Loucy (cell line): Measurements from ENCODE around the gene KCNT2.

Experiments
- H2AFZ ChIP-seq: fragments of 200-600 bp; sonication (generic); 2 replicates; pipeline ENCODE4 v1.6.0; 2016; ENCODE audit warnings: antibody characterized with exemption, mild to moderate bottlenecking, low read length, moderate library complexity
- H3F3A ChIP-seq: fragments of 200-600 bp; 2 replicates; pipeline ENCODE4 v1.6.0; 2016; ENCODE audit warnings: antibody characterized with exemption, low read depth, mild to moderate bottlenecking
- H3K27me3 ChIP-seq: fragments of 200-600 bp; sonication (generic); 2 replicates; pipeline ENCODE4 v1.6.1; 2014; ENCODE audit warnings: low read length, mild to moderate bottlenecking; ENCODE audit not compliant: insufficient read depth, poor library complexity, severe bottlenecking
- H3K36me3 ChIP-seq: fragments of 200-600 bp; sonication (generic); 2 replicates; pipeline ENCODE4 v1.6.1; 2016; ENCODE audit warnings: low read length; ENCODE audit not compliant: insufficient read depth
- H3K4me1 ChIP-seq: fragments of 200-600 bp; sonication (generic); 2 replicates; pipeline ENCODE4 v1.5.1; 2014; ENCODE audit warnings: low read length, mild to moderate bottlenecking; ENCODE audit not compliant: insufficient read depth, poor library complexity, severe bottlenecking
- H3K4me2 ChIP-seq: fragments of 200-600 bp; sonication (generic); 2 replicates; pipeline ENCODE4 v1.6.0; 2014; ENCODE audit warnings: antibody characterized with exemption, low read length, low read depth, mild to moderate bottlenecking; ENCODE audit not compliant: poor library complexity, severe bottlenecking
- H3K4me3 ChIP-seq: fragments of 200-600 bp; sonication (generic); 2 replicates; pipeline ENCODE4 v1.5.1; 2014; ENCODE audit warnings: low read length, mild to moderate bottlenecking, mixed read lengths; ENCODE audit not compliant: poor library complexity, severe bottlenecking
- H3K79me2 ChIP-seq: fragments of 200-600 bp; sonication (generic); 2 replicates; pipeline ENCODE4 v1.6.1; 2014; ENCODE audit warnings: low read length; ENCODE audit not compliant: insufficient read depth
- H3K9ac ChIP-seq: fragments of 200-600 bp; sonication (generic); 2 replicates; pipeline ENCODE4 v1.6.0; 2014; ENCODE audit warnings: mild to moderate bottlenecking, low read depth, low read length, moderate library complexity; ENCODE audit not compliant: poor library complexity, severe bottlenecking
- H3K9me2 ChIP-seq: fragments of 200-600 bp; sonication (generic); replicated peaks from 2 replicates; pipeline ENCODE4 v1.6.1; 2016; ENCODE audit warnings: low read depth, low read length, mixed read lengths
- H3K9me3 ChIP-seq: fragments of 200-600 bp; sonication (generic); 2 replicates; pipeline ENCODE4 v1.6.1; 2014; ENCODE audit warnings: mild to moderate bottlenecking, antibody characterized with exemption, low read length, low read depth; ENCODE audit not compliant: insufficient read depth
- H4K20me1 ChIP-seq: fragments of 200-600 bp; sonication (generic); 2 replicates; pipeline ENCODE4 v1.6.0; 2014; ENCODE audit warnings: antibody characterized with exemption, low read length, mild to moderate bottlenecking; ENCODE audit not compliant: insufficient read depth, poor library complexity, severe bottlenecking
- CTCF ChIP-seq: fragments of 200-600 bp; sonication (generic); conservative IDR thresholded peaks from 2 replicates; pipeline ENCODE4 v1.5.1; 2014; ENCODE audit warnings: mild to moderate bottlenecking, antibody characterized with exemption, low read length
- EZH2phosphoT487 ChIP-seq: fragments of 200-600 bp; IDR thresholded peaks from 2 replicates; pipeline ENCODE4 v1.6.1; 2018; ENCODE audit warnings: antibody characterized with exemption, mild to moderate bottlenecking, moderate library complexity, borderline replicate concordance

The KCNT2 gene

DNA sequence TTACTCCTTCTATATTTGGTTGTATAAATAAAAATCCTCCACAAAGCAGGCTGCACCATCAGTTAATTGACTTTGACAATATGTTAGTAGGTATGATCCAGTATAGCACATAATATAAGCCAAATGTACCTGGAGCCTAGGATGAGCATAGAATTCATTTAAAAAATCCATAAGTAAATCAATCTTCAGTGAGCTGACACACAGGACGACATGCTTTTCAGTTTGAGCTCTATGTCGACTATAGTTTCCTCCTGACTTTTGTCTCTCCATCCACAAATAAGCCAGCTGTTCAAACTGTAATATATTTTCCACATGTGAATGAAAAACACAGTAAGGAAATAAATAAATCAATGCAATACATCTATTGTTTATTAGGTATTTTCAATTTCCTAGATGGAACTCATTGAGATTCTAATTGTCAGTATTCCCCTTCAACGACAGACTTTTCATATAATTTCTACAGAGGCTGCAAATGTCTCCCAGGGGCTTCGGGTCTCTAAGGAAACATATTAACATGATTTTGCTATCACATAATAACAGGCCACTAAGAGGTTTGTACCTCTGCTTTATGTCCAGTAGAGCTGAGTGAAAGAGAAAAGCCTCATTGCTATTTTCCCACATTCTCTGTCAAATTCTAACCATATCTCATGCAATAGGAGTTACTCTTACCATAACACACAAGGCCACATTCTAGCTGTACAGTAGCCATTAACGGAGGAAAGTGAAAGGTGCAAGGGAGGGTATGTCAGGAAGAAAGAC lies 180.1 kb downstream of the KCNT2 start:
- TF ChIP-seq EZH2phosphoT487, result no peak
- TF ChIP-seq CTCF, result no peak
- no peaks in the 10 kb centered on the region for H3F3A ChIP-seq
- no peak overlapping the region for H3K4me2 ChIP-seq
- H3K27me3 ChIP-seq, result no peaks in the 10 kb centered on the region
- H3K9me2 ChIP-seq, result no peaks in the 10 kb centered on the region
- no peak overlapping the region for H3K9ac ChIP-seq
- H3K9me3 ChIP-seq, result no peaks in the 10 kb centered on the region
- H4K20me1 ChIP-seq, result no peaks in the 10 kb centered on the region
- no peak overlapping the region for H3K4me3 ChIP-seq
- no peaks in the 10 kb centered on the region for H3K36me3 ChIP-seq
- H3K4me1 ChIP-seq, result no peaks in the 10 kb centered on the region
- H3K79me2 ChIP-seq, result no peaks in the 10 kb centered on the region
- H2AFZ ChIP-seq, result no peak overlapping the region

DNA sequence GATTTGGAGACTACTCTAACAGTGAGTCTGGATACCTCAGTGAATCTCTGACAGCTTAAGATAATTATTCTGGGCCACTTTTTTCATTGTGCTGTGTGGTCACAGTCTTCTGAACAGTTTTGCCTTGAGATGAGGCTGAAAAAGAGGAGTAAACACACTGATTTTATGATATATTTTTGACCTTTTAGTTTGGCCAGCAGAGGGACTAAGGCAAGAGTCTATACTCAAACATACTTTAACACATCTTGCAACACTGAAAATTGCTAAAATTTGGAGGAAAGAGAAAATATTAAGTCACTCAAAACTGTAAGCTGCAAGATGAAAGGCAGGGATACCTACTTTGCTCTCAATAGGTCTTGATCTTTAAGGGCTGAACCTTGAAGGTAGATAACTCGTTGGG lies 182.7 kb downstream of the KCNT2 start:
- Histone ChIP-seq H3K9me2 (no peaks in the 10 kb centered on the region), H3K36me3 (no peaks in the 10 kb centered on the region), H3K4me2 (no peak overlapping the region), H3K4me1 (no peaks in the 10 kb centered on the region), H3K27me3 (no peaks in the 10 kb centered on the region), H3K9ac (no peak overlapping the region), H3K79me2 (no peaks in the 10 kb centered on the region), H3F3A (no peaks in the 10 kb centered on the region), H3K9me3 (no peaks in the 10 kb centered on the region), H4K20me1 (no peaks in the 10 kb centered on the region), H3K4me3 (no peak overlapping the region), H2AFZ (no peak overlapping the region)
- no peak for TF ChIP-seq EZH2phosphoT487
- peak; percentile 21; the same call in 1 of the 2 replicates for TF ChIP-seq CTCF

DNA sequence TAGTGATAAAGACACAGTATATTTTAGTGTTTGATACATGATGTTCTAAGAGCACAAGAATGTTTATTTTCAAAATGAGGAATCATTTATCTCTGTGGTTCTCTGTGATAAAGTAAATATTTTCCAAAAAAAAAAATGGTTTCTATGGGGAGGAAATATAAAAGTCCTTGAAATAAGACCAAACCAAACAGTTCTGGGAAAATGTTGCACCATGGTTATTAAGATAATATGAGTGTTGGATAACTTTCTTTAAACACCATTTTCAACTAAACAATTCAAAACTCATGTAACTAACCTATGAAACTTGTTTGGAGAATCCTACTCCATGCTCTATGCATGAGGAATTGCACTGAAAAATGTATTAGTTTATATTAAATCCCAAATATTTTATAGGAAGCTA lies 184.6 kb downstream of the KCNT2 start:
- Histone ChIP-seq H3K4me1 (no peaks in the 10 kb centered on the region), H3K4me2 (no peak overlapping the region), H4K20me1 (no peaks in the 10 kb centered on the region), H3K27me3 (no peaks in the 10 kb centered on the region), H3K4me3 (no peak overlapping the region), H3K9ac (no peak overlapping the region), H3K36me3 (no peaks in the 10 kb centered on the region), H3F3A (no peaks in the 10 kb centered on the region), H3K79me2 (no peaks in the 10 kb centered on the region), H3K9me3 (no peaks in the 10 kb centered on the region), H3K9me2 (no peaks in the 10 kb centered on the region), H2AFZ (no peak overlapping the region)
- no peak for TF ChIP-seq CTCF
